A375 (cell line): ENCODE data around the gene ZFP62. TPM values are rescaled to one million over a fixed set of nuclear protein-coding genes. Genes with fewer than 3 reads are reported as not detected.

Experiments
- small RNA-seq: library from RNA; depleted of rRNA; stranded (forward); fragments of <200 nt; gene quantifications from one replicate; pipeline ENCODE3, GENCODE V24; 2014
- total RNA-seq: library from RNA; depleted of rRNA; stranded (reverse); fragments of >200 nt; shearing (Covaris generic); gene quantifications from 2 replicates; pipeline ENCODE4 v1.2.3, GENCODE V29; 2014; rRNA removed

Gene ZFP62
- 17.4 and 18.0 TPM in 2 replicates for total RNA-seq

GRCh38 chr5:180860887-180861822 lies at the start of gene ZFP62:
Gene ZFP62 (minus strand): TSS chr5:180861276. CDS start chr5:180861219, 57 bp downstream.

GRCh38 chr5:180898621-180899246 lies 37.7 kb upstream of the ZFP62 start, which contains the start of gene BTNL8:
Gene BTNL8 (plus strand): TSS chr5:180899159. CDS start chr5:180899311, 152 bp downstream.

GRCh38 chr5:180802325-180803180 lies 58.5 kb downstream of the ZFP62 start, which contains the start of gene MGAT1:
Gene MGAT1 (minus strand): TSS chr5:180802806. CDS start chr5:180792971, 9,835 bp downstream.

Small RNA genes lying within 50 kb of the gene (small RNA-seq; reads per million reads assigned to genes)
- gene RF00019: not detected

Other genes with a start within 250 kb of the ZFP62 start
- 0.03 and 3.7 TPM in 2 replicates for gene FLT4, start 211.7 kb downstream of the ZFP62 start, total RNA-seq
- not detected in 2 replicates for gene OR2Y1, start 121.2 kb downstream of the ZFP62 start, total RNA-seq
- gene MGAT1, start 58.5 kb downstream of the ZFP62 start, total RNA-seq: 53.9 and 67.3 TPM in 2 replicates
- gene BTNL8, start 37.9 kb upstream of the ZFP62 start, total RNA-seq: 0.57 and 0.72 TPM in 2 replicates
- not detected in 2 replicates for gene BTNL3, start 127.6 kb upstream of the ZFP62 start, total RNA-seq
- gene BTNL9, start 179.0 kb upstream of the ZFP62 start, total RNA-seq: 1.2 and 1.6 TPM in 2 replicates